ENCODE results near the gene ZCCHC8.

DNA sequence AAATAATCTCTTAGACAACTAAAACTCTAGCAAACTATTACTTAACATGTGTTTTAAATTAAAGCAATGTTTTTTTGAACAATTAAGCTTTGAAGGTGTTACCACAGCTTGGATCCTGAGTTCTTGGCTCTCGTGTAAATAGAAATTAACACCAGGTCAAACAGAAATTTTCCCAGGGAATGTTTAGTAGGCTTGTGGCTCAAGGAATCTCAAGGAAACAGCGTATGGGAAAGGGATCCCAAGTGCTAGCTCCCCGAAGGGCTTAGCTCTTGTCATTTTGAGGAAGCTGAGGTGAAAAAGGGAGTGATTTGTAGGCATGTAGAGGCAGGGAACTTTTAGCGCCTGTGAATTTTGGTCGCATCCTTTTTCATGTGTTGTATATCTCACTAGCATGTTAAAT lies 37.8 kb upstream of the ZCCHC8 start:
- TF ChIP-seq, protein P1, sequence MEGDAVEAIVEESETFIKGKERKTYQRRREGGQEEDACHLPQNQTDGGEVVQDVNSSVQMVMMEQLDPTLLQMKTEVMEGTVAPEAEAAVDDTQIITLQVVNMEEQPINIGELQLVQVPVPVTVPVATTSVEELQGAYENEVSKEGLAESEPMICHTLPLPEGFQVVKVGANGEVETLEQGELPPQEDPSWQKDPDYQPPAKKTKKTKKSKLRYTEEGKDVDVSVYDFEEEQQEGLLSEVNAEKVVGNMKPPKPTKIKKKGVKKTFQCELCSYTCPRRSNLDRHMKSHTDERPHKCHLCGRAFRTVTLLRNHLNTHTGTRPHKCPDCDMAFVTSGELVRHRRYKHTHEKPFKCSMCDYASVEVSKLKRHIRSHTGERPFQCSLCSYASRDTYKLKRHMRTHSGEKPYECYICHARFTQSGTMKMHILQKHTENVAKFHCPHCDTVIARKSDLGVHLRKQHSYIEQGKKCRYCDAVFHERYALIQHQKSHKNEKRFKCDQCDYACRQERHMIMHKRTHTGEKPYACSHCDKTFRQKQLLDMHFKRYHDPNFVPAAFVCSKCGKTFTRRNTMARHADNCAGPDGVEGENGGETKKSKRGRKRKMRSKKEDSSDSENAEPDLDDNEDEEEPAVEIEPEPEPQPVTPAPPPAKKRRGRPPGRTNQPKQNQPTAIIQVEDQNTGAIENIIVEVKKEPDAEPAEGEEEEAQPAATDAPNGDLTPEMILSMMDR (conservative IDR thresholded peaks at IDR 0.05 in 1 of 2, IDR thresholded peaks at IDR 0.05 in 1 of 2; ENCODE audit: low read depth in 1 of 2, low read length in 2 of 2): no peak
- no peak for TF ChIP-seq EZH2 (IDR thresholded peaks at IDR 0.05; ENCODE audit: low read length, missing control alignments)

Data from fibroblast of lung (primary cell).